K562 (cell line): ENCODE measurements around the gene KRT76. TPM values are rescaled to one million over a fixed set of nuclear protein-coding genes. Genes with fewer than 3 reads are reported as not detected.

Experiments used
- ATAC-seq: fragments of 200-7000 bp; cut with Tn5 transposase; 3 replicates; pipeline ENCODE4 v1.9.1; 2020; ENCODE audit warnings: moderate library complexity
- BruUV-seq: library from RNA; stranded (reverse); fragments of 400-500 nt; replicated peaks from 2 replicates; lab custom pipeline; 2021; lab: Mats Ljungman, UMichigan
- CTCF ChIA-PET: fragments of 300-600 bp; formaldehyde crosslinking; extraction: SDS; loops from one replicate; lab custom pipeline; 2021; ENCODE audit warnings: low intra/inter-chr PET ratio; lab: Yijun Ruan, JAX
- POLR2A ChIA-PET: fragments of 300-600, 350-650 bp; sonication (Branson Sonifier 250); formaldehyde crosslinking; extraction: SDS; loops from one replicate; lab custom pipeline; 2021; ENCODE audit warnings: antibody characterized with exemption, inconsistent platforms; lab: Yijun Ruan, JAX
- DNase-seq, 4 experiments: peaks; one replicate each; pipeline versions ENCODE4 v3.0.0 to v3.0.0-alpha.2; 2011 to 2018; ENCODE audit warnings: low spot score in 3 of 4, mixed read lengths in 3 of 4; ENCODE audit errors: extremely low read depth in 1 of 4
- FAIRE-seq: peaks from 2 replicates; lab custom pipeline; 2011; peaks lifted over from hg19 to GRCh38; lab: Jason Lieb, UNC
- H2AFZ ChIP-seq: 2 replicates; pipeline ENCODE4 v1.6.0; 2011; ENCODE audit warnings: low read depth, low read length, control low read depth, inconsistent platforms
- H3K27ac ChIP-seq: fragments of 200-600 bp; 3 replicates; pipeline ENCODE4 v1.8.0; 2011; ENCODE audit warnings: low read depth, mild to moderate bottlenecking, control low read depth, inconsistent platforms, low read length, moderate library complexity, mixed read lengths; ENCODE audit errors: extremely low read depth
- H3K27me3 ChIP-seq, 2 experiments: fragments of 300-600 bp in 1 of 2; 2 replicates in 1 of 2; 3 replicates in 1 of 2; pipeline versions ENCODE4 v1.6.0 to v1.8.0; 2011; ENCODE audit warnings: inconsistent platforms in 2 of 2, low read length in 2 of 2, mild to moderate bottlenecking in 1 of 2, mixed read lengths in 1 of 2, moderate library complexity in 1 of 2; ENCODE audit not compliant: control insufficient read depth in 2 of 2, insufficient read depth in 2 of 2
- H3K36me3 ChIP-seq: fragments of 300-600 bp; 3 replicates; pipeline ENCODE4 v1.8.0; 2011; ENCODE audit warnings: mild to moderate bottlenecking, low read length, inconsistent platforms; ENCODE audit not compliant: control insufficient read depth, insufficient read depth
- H3K4me1 ChIP-seq, 2 experiments: fragments of 200-600 bp in 1 of 2; replicated peaks in 1 of 2; 2 replicates in 1 of 2; 3 replicates in 1 of 2; pipeline versions ENCODE4 v1.5.1 to v1.8.0; 2011; ENCODE audit warnings: inconsistent platforms in 2 of 2, low read length in 2 of 2, mild to moderate bottlenecking in 1 of 2, mixed read lengths in 1 of 2, moderate library complexity in 1 of 2; ENCODE audit not compliant: control insufficient read depth in 2 of 2, insufficient read depth in 2 of 2
- H3K4me2 ChIP-seq: 2 replicates; pipeline ENCODE4 v1.6.1; 2011; ENCODE audit warnings: low read length, control low read depth, inconsistent platforms, mixed read lengths; ENCODE audit not compliant: insufficient read depth
- H3K4me3 ChIP-seq: fragments of 200-600 bp; sonication (generic), shearing (Covaris generic); 2 replicates; pipeline ENCODE4 v1.5.1; 2016; ENCODE audit warnings: control low read depth, inconsistent platforms
- H3K79me2 ChIP-seq: fragments of 200-600 bp; 3 replicates; pipeline ENCODE4 v1.8.0; 2011; ENCODE audit warnings: low read length, inconsistent platforms; ENCODE audit not compliant: control insufficient read depth, insufficient read depth
- H3K9ac ChIP-seq, 2 experiments: 2 replicates each; pipeline versions ENCODE4 v1.6.0 to v1.6.1; 2011; ENCODE audit warnings: low read depth in 2 of 2, low read length in 2 of 2, control low read depth in 1 of 2, inconsistent platforms in 1 of 2, mild to moderate bottlenecking in 1 of 2, mixed read lengths in 1 of 2; ENCODE audit not compliant: insufficient read depth in 1 of 2
- H3K9me1 ChIP-seq: one replicate; pipeline ENCODE4 v1.6.0; 2011; ENCODE audit warnings: inconsistent platforms, mild to moderate bottlenecking, low read length, moderate library complexity; ENCODE audit not compliant: control insufficient read depth, insufficient read depth
- H3K9me3 ChIP-seq: replicated peaks from 2 replicates; pipeline ENCODE4 v1.5.1; 2011; ENCODE audit warnings: low read depth, low read length, inconsistent platforms; ENCODE audit not compliant: control insufficient read depth, insufficient read depth
- H4K20me1 ChIP-seq: replicated peaks from 2 replicates; pipeline ENCODE4 v1.6.1; 2011; ENCODE audit warnings: low read length, inconsistent platforms, mixed read lengths; ENCODE audit not compliant: control insufficient read depth, insufficient read depth
- ARNT ChIP-seq, 2 experiments: fragments of 450-650 bp; IDR thresholded peaks; 2 replicates each; pipeline ENCODE4 v1.6.1; 2016; ENCODE audit warnings: mild to moderate bottlenecking in 1 of 2
- E2F4 ChIP-seq: sonication (generic); formaldehyde crosslinking; IDR thresholded peaks from 2 replicates; pipeline ENCODE4 v1.8.0; 2022; ENCODE audit warnings: mild to moderate bottlenecking, low read depth, missing genetic modification reagents
- GATAD2A ChIP-seq: fragments of 450-650 bp; IDR thresholded peaks from 2 replicates; pipeline ENCODE4 v1.6.1; 2017
- HBP1 ChIP-seq: fragments of 450-650 bp; formaldehyde crosslinking; IDR thresholded peaks from 2 replicates; pipeline ENCODE4 v1.4.0; 2022; ENCODE audit warnings: missing genetic modification characterization
- MAFG ChIP-seq: fragments of 450-650 bp; conservative IDR thresholded peaks from 2 replicates; pipeline ENCODE4 v1.6.1; 2016; ENCODE audit warnings: missing genetic modification characterization, missing compliant biosample characterization
- MCM5 ChIP-seq: fragments of 450-650 bp; IDR thresholded peaks from 2 replicates; pipeline ENCODE4 v1.6.1; 2016; ENCODE audit warnings: low read depth
- MLX ChIP-seq, 2 experiments: fragments of 450-650 bp in 1 of 2; sonication (generic) in 1 of 2; formaldehyde crosslinking; conservative IDR thresholded peaks; 2 replicates each; pipeline versions ENCODE4 v1.4.0 to v1.8.1; 2020 to 2022; ENCODE audit warnings: mild to moderate bottlenecking in 1 of 2, missing genetic modification reagents in 1 of 2
- MTA1 ChIP-seq: fragments of 450-650 bp; IDR thresholded peaks from 2 replicates; pipeline ENCODE4 v1.6.1; 2017; ENCODE audit warnings: borderline replicate concordance
- NR2C1 ChIP-seq, 2 experiments: fragments of 450-650 bp; IDR thresholded peaks; 2 replicates each; pipeline ENCODE4 v1.6.1; 2017; ENCODE audit warnings: mild to moderate bottlenecking in 2 of 2, antibody characterized with exemption in 1 of 2, inconsistent platforms in 1 of 2, missing compliant biosample characterization in 1 of 2, missing genetic modification characterization in 1 of 2
- PCBP1 ChIP-seq: fragments of 200-400 bp; formaldehyde crosslinking; IDR thresholded peaks from 2 replicates; pipeline ENCODE4 v1.6.1; 2018; ENCODE audit warnings: mild to moderate bottlenecking, low read depth, low read length; ENCODE audit not compliant: poor library complexity, severe bottlenecking
- ZFP36 ChIP-seq: fragments of 150-350 bp; IDR thresholded peaks from 2 replicates; pipeline ENCODE4 v1.6.1; 2018; ENCODE audit warnings: low read length, low read depth; ENCODE audit not compliant: partially characterized antibody
- ZKSCAN3 ChIP-seq: fragments of 250-450 bp; sonication (Bioruptor Pico); IDR thresholded peaks from 2 replicates; pipeline ENCODE4 v1.4.0; 2020
- ZNF449 ChIP-seq: fragments of 250-450 bp; sonication (Bioruptor Pico); IDR thresholded peaks from 2 replicates; pipeline ENCODE4 v1.8.0; 2022; ENCODE audit warnings: moderate library complexity, mild to moderate bottlenecking, inconsistent platforms
- whole genome bisulfite sequencing: fragments of 100-300 bp; shearing (Covaris generic); methylation state at CpG from one replicate; pipeline ENCODE4 v1.1.6; 2016; ENCODE audit warnings: low coverage, mixed read lengths; ENCODE audit not compliant: insufficient coverage; ENCODE audit errors: missing lambda C conversion rate; 5-methylcytosine and 5-hydroxymethylcytosine counted together
- in situ Hi-C: fragments of 300-500 bp; cut with MboI; formaldehyde crosslinking; loops from 4 replicates; pipeline ENCODE4 v1.15.0; 2018; ENCODE audit warnings: inconsistent platforms, mixed read lengths
- intact Hi-C: fragments of 100-400 bp; cut with micrococcal nuclease; formaldehyde crosslinking; loops from 2 replicates; pipeline ENCODE4 v1.14.2; 2022
- polyA plus RNA-seq, 8 experiments: library from polyadenylated mRNA; depleted of rRNA in 4 of 8; stranded (reverse) in 5 of 8; unstranded in 3 of 8; fragments of >200 nt; fragmentation: Nextera tagmentation in 2 of 8; fragmentation: Illumina TruSeq in 1 of 8; extraction: Ambion mirVana in 2 of 8; extraction: Trizol in 1 of 8; gene quantifications; 2 replicates each; pipeline versions ENCODE4 v1.2.1 to v1.2.3, GENCODE V29; 2011 to 2014; ENCODE audit warnings: inconsistent platforms in 1 of 8, missing spikeins in 1 of 8
- total RNA-seq, 7 experiments: library from RNA; depleted of rRNA in 6 of 7; stranded (reverse); fragments of >200 nt in 6 of 7; fragmentation: Illumina TruSeq in 2 of 7; extraction: Trizol in 2 of 7; gene quantifications; 2 replicates each; pipeline versions ENCODE4 v1.2.1 to v1.2.3, GENCODE V29; 2011 to 2021; ENCODE audit warnings: low replicate concordance in 1 of 7

KRT76 gene
- total and polyA plus RNA-seq, 9 of the 15 experiments (the other 6 are each of a cell fraction or from before 2014, with no cell fraction given), result not detected

- Histone ChIP-seq H3K36me3 (no peaks in the 10 kb centered on the region), H3K4me2 (no peak overlapping the region), H3K4me1 (no peaks in the 10 kb centered on the region), H2AFZ (no peak overlapping the region), H3K27me3 (peaks cover 28 to 69% of the 10 kb centered on the region in 2 experiments; a peak in 4 of 5 replicates), H4K20me1 (no peaks in the 10 kb centered on the region; the same call in none of the 2 replicates), H3K79me2 (no peaks in the 10 kb centered on the region), H3K4me3 (no peak overlapping the region), H3K9me1 (no peaks in the 10 kb centered on the region), H3K27ac (no peak overlapping the region), H3K9me3 (no peaks in the 10 kb centered on the region), H3K9ac (no peak overlapping the region)
- DNase-seq, result no peak
- BruUV-seq, result no TSS peak
- no peak for FAIRE-seq
- in situ Hi-C loops (no loop called here), intact Hi-C loops (no loop called here)
- 0% methylated on average over 4 of the region's 4 CpGs for WGBS
- TF ChIP-seq MLX (CRISPR knock-in tag; conservative IDR thresholded peaks at IDR 0.05), result no peak
- TF ChIP-seq NR2C1 (IDR thresholded peaks at IDR 0.05), result no peak
- TF ChIP-seq NR2C1 (tag; IDR thresholded peaks at IDR 0.05), result no peak
- TF ChIP-seq MTA1, result no peak
- no peak for TF ChIP-seq ZKSCAN3 (CRISPR knock-in tag)
- TF ChIP-seq MCM5, result no peak
- no peak for TF ChIP-seq ZFP36
- TF ChIP-seq PCBP1, result no peak
- TF ChIP-seq GATAD2A, result no peak
- TF ChIP-seq ZNF449 (CRISPR knock-in tag), result no peak
- no peak for TF ChIP-seq E2F4 (CRISPR knock-in tag)
- no peak for TF ChIP-seq MAFG
- no peak for TF ChIP-seq HBP1 (CRISPR knock-in tag)
- TF ChIP-seq ARNT (IDR thresholded peaks at IDR 0.05), result no peak
- ChIA-PET POLR2A (interaction anchor here (0.7 to 1.0 kb wide), 3 partner anchors 11 to 28 kb away, joined by 3 read pairs; no protein-coding TSS in a partner anchor), CTCF (no interaction called here)
- ATAC-seq, result no peak
Observed at GRCh38 chr12:52777566-52777965, 421 bp upstream of the KRT76 start.
